ENCODE data around the gene PYM1.

DNA sequence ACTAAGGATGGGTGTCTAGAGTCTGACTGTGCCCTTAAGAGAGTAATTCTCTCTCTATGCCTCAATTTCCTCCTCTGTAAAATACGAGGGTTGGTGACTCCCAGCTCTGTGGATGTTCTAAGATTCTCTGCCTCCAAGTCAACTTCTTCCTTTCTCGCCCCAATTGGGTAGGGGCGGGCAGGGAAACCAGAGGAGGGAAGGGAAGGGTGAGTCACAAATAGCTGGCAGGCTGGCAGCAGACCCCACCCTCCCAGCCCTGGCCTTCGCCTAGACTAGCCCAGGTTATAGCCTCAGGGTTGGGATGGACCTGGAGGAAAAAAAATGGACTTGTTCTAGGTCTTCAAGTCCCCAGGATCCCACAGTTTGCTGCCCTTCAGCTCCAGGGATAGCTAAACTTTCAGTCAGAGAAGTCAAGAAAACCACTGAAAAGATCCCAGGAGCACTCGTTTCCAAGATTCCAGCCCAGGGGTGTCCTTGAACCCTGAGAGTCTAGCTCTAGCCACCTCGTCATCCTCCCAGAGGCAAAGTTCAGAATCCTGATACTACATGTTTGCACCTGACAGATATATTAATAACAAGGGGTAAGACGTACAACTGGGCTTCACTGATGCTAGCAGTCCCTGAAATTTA lies 5.6 kb upstream of the PYM1 start:
- TF ChIP-seq, protein P1, sequence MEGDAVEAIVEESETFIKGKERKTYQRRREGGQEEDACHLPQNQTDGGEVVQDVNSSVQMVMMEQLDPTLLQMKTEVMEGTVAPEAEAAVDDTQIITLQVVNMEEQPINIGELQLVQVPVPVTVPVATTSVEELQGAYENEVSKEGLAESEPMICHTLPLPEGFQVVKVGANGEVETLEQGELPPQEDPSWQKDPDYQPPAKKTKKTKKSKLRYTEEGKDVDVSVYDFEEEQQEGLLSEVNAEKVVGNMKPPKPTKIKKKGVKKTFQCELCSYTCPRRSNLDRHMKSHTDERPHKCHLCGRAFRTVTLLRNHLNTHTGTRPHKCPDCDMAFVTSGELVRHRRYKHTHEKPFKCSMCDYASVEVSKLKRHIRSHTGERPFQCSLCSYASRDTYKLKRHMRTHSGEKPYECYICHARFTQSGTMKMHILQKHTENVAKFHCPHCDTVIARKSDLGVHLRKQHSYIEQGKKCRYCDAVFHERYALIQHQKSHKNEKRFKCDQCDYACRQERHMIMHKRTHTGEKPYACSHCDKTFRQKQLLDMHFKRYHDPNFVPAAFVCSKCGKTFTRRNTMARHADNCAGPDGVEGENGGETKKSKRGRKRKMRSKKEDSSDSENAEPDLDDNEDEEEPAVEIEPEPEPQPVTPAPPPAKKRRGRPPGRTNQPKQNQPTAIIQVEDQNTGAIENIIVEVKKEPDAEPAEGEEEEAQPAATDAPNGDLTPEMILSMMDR (IDR thresholded peaks at IDR 0.05) = no peak
- TF ChIP-seq POLR2A (IDR thresholded peaks at IDR 0.05) (no peak), EP300 (IDR thresholded peaks at IDR 0.05) (no peak)

Data from upper lobe of left lung (tissue), 4 donors.